CD4-positive, alpha-beta T cell treated with Interleukin-12 subunit alpha and Interleukin-12 subunit beta, for 1 hour (primary cell): ENCODE measurements around the gene RNF8.
A peak's percentile ranks its signal among the peaks of the same experiment; 100 is the strongest.
"Not testable (repeated sequence)": the region's sequence is repeated elsewhere in the genome, so short reads cannot be mapped to it uniquely, and the experiment has no call there.

ENCODE experiments used
- DNase-seq: peaks from one replicate; pipeline ENCODE4 v3.0.0-alpha.2; 2020

RNF8 gene, protein sequence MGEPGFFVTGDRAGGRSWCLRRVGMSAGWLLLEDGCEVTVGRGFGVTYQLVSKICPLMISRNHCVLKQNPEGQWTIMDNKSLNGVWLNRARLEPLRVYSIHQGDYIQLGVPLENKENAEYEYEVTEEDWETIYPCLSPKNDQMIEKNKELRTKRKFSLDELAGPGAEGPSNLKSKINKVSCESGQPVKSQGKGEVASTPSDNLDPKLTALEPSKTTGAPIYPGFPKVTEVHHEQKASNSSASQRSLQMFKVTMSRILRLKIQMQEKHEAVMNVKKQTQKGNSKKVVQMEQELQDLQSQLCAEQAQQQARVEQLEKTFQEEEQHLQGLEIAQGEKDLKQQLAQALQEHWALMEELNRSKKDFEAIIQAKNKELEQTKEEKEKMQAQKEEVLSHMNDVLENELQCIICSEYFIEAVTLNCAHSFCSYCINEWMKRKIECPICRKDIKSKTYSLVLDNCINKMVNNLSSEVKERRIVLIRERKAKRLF

DNA sequence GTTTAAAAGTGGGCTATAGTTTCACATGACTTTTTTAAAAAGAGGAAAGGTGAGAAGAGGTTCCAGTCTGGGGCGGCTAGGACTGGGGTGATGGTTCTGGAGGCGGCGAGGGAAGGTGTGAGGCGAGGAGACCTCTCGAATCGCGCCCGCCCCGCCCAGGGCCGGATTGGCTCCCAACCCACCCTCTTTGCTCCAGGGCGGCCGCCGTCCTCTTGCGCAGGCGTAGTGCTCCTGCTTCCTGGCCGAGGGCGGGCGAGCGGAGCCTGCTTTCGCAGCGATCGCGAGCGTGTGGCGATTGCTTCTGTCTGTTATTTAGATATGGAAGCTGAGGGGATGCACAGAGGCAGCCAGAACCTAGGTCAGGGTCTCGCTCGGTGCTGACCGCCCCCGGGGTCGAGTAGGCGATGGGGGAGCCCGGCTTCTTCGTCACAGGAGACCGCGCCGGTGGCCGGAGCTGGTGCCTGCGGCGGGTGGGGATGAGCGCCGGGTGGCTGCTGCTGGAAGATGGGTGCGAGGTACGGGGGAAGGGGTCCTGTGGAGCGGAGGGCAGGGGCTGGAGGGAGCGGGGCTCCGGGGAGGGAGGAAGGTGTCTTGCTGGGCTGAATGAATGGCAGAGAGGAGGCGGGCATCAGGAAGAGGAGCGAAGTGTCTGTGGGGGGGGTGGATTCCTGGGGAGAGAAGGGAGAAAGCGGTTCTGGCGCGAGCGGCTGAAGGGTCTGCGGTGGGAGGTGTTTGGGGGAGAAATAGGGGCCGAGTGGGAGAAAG, at the start of gene RNF8:
Gene RNF8 (plus strand): TSS at position 223 of the 765 bp plus-strand sequence. CDS start 182 bp downstream, at position 405.
- peak; percentile 89 for DNase-seq

- no peak for DNase-seq
These were observed 49.0 kb upstream of the RNF8 start for GRCh38 chr6:37304766-37305165.

- DNase-seq, result no peak
These were observed 47.9 kb upstream of the RNF8 start for GRCh38 chr6:37305841-37306425.

DNA sequence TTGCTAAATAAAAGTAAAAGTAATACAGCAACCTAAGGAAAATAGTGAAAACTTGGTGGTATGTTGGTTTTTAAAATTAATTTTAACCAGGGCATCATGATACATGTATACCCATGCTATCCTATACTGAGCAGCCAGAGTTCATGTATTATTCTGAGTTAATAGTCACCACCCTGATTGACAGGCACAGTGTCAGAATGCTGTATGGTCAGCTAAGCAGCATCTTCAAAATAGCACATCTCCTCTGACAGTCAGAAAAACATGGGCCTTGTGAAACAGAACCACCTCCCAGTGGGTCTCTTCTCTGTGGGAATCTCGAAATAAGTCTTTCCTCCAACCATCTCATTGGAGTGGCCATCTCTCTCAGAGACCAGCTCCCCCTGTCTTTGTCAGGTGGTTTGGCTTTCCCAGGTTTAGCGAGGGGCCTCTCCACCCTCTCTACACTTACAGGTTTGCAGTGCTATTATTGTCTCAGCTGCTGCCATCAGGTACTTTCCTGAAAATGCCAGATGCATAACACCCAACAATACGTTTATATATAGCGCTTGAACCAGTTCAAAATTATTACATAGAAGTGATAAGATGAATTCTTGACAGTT, 47.1 kb upstream of the RNF8 start:
- DNase-seq, result no peak

DNA sequence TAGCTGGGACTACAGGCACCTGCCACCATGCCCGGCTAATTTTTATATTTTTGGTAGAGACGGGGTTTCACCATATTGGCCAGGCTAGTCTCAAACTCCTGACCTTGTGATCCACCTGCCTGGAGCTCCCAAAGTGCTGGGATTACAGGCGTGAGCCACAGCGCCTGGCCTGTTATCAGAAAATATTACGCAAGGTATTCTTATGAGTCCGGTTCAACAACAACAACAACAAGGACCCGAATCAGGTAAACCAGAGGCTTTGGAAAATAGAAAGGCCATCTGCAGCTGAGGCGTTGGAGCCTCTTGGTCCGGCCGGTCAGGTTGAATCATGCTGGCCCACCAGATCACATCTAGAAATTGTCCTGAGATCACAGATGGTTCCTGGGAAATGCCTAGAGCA, 46.3 kb upstream of the RNF8 start:
- not testable (repeated sequence) for DNase-seq

DNA sequence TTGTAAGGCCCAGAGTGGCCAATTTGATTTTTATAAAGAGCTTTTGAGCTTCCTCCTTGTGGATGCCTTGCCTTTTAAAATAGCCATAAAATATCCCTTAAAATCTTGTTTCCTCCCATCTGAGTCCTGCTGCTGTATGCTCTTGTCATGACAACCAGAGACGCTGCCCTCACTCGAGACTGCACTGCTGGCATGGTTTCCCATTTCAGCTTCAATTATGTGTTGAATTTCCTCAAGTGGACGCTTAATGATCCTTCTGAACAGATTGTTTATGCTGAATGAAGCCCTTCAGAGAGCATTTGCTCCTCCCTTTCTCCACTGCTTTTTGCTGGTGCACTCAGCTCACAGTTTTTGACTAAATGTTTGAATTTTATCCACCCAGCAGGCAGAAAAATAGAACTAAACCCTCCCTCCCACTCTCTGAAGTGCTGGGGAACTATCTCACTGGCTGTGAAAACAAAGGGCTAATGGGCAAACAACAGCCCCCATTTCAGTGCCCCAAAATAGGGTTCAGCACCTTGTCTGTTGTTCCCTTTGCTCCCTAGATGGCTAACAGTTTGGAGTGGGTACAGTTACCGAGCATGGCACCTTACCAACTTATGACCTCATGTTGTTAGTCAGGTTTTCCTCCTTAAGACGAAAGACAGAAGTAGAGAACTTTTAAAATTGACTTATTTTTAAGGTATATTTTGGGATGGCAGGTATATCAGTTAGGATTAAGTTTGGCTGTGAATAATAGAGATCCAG, 45.5 kb upstream of the RNF8 start:
- DNase-seq, result no peak

- no peak for DNase-seq
These were observed 44.7 kb upstream of the RNF8 start for GRCh38 chr6:37309046-37309445.

- no peak for DNase-seq
These were observed 44.1 kb upstream of the RNF8 start for GRCh38 chr6:37309692-37310091.

- DNase-seq, result no peak
These were observed 42.8 kb upstream of the RNF8 start for GRCh38 chr6:37310966-37311365.

GRCh38 chr6:37311741-37312473, 41.9 kb upstream of the RNF8 start:
- no peak for DNase-seq

DNA sequence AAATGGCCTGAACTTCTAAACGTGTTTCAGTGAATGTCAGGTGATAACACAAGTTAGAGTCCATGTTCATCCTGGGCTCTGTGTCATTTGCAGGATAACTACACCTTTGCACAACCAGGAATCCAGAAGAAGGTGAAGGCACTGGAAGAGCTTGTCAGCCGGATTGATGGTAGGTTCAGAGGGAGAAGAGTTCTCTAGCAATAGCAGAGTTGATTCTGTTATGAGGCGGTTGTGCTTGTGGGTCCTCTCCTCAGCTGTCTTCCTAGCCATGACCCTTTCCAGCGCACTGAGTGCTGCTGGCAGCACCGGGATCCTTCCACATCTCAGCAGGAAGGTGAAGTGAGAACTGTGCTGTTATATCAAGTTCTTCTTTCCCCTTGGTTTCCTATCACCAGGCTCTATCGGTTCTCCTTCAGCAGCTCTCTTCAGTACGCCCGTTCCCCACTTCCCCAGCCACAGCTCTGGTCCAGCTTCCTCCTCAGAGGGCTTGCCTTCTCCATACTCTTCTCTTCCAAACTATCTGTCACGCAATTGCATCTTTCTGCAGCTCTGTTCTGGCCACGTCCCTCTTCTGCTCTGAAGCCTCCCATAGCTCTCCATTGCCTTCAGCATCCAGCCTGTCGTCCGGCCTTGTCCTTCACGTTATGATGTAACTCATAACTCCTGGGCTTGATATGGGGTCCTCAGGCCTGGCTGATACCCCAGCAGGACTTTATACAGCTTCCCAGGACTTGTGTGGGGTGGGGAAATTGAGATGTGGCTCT, 39.9 kb upstream of the RNF8 start:
- no peak for DNase-seq

GRCh38 chr6:37314487-37315156, 39.2 kb upstream of the RNF8 start:
- DNase-seq, result peak; percentile 39

GRCh38 chr6:37315157-37315515, 38.6 kb upstream of the RNF8 start:
- no peak for DNase-seq

- no peak for DNase-seq
These were observed 37.7 kb upstream of the RNF8 start for GRCh38 chr6:37316071-37316470.

- DNase-seq, result no peak
These were observed 36.3 kb upstream of the RNF8 start for GRCh38 chr6:37317312-37318038.

- no peak for DNase-seq
These were observed 34.6 kb upstream of the RNF8 start for GRCh38 chr6:37319156-37319555.

GRCh38 chr6:37319856-37320480, 33.8 kb upstream of the RNF8 start:
- no peak for DNase-seq

DNA sequence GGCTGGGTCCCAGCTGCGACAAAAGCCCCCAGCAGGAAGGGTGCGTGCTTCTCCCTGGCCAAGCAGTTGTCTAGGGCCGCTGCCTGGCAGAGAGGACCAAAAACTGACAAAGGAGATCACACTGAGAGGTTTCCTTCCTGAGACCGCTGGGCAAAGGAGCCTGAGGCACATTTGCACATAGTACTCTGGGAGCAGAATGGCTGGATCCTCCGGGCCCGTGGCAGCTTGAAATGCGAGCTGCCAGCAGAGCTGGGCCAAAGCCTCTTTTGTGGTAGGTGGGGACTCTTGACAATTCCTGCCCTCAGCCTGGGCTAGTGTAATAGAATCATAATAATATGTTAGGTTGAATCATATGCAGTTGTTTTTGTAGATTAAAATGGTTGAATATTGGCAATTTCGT, 33.1 kb upstream of the RNF8 start:
- DNase-seq, result no peak

- DNase-seq, result no peak
These were observed 32.7 kb upstream of the RNF8 start for GRCh38 chr6:37321101-37321500.
